H9 (cell line): ENCODE data around the gene CDS1. TPM values are rescaled to one million over a fixed set of nuclear protein-coding genes. Genes with fewer than 3 reads are reported as not detected.

Source experiments
- DNase-seq: peaks from one replicate; pipeline ENCODE4 v3.0.0-alpha.2; 2017
- H2AFZ ChIP-seq: one replicate; pipeline ENCODE4 v1.6.1; 2013; ENCODE audit warnings: mild to moderate bottlenecking, low read length, control low read depth, moderate library complexity
- H2AK5ac ChIP-seq: 2 replicates; pipeline ENCODE4 v1.6.1; 2013; ENCODE audit warnings: low read length, control low read depth, mixed read lengths; ENCODE audit not compliant: insufficient read length
- H2BK120ac ChIP-seq: one replicate; pipeline ENCODE4 v1.6.1; 2013; ENCODE audit warnings: low read depth, mild to moderate bottlenecking, low read length, control low read depth, inconsistent platforms; ENCODE audit not compliant: poor library complexity, severe bottlenecking
- H2BK12ac ChIP-seq: 2 replicates; pipeline ENCODE4 v1.6.1; 2013; ENCODE audit warnings: low read length, control low read depth, mixed read lengths, low read depth; ENCODE audit not compliant: insufficient read length
- H2BK15ac ChIP-seq: 2 replicates; pipeline ENCODE4 v1.6.1; 2013; ENCODE audit warnings: low read depth, low read length, control low read depth
- H2BK20ac ChIP-seq: one replicate; pipeline ENCODE4 v1.6.1; 2013; ENCODE audit warnings: low read depth, mild to moderate bottlenecking, low read length, control low read depth, inconsistent platforms; ENCODE audit not compliant: poor library complexity, severe bottlenecking
- H2BK5ac ChIP-seq: 2 replicates; pipeline ENCODE4 v1.6.1; 2013; ENCODE audit warnings: low read length, control low read depth, mixed read lengths; ENCODE audit not compliant: insufficient read length
- H3K14ac ChIP-seq: 2 replicates; pipeline ENCODE4 v1.6.1; 2013; ENCODE audit warnings: low read length, control low read depth; ENCODE audit not compliant: insufficient read depth
- H3K18ac ChIP-seq: 2 replicates; pipeline ENCODE4 v1.6.1; 2013; ENCODE audit warnings: low read depth, mild to moderate bottlenecking, mixed read lengths, low read length, control low read depth; ENCODE audit not compliant: insufficient read length
- H3K23ac ChIP-seq: 2 replicates; pipeline ENCODE4 v1.6.1; 2013; ENCODE audit warnings: low read length, control low read depth, mixed read lengths, low read depth; ENCODE audit not compliant: insufficient read length
- H3K23me2 ChIP-seq: 2 replicates; pipeline ENCODE4 v1.6.1; 2013; ENCODE audit warnings: low read depth, mild to moderate bottlenecking, mixed read lengths, low read length, control low read depth; ENCODE audit not compliant: insufficient read length, poor library complexity, severe bottlenecking
- H3K27ac ChIP-seq: 2 replicates; pipeline ENCODE4 v1.5.1; 2013; ENCODE audit warnings: low read length, control low read depth, mixed read lengths, low read depth; ENCODE audit not compliant: insufficient read length
- H3K27me3 ChIP-seq: 2 replicates; pipeline ENCODE4 v1.6.1; 2013; ENCODE audit warnings: low read length, control low read depth, inconsistent platforms; ENCODE audit not compliant: insufficient read depth
- H3K4ac ChIP-seq: 2 replicates; pipeline ENCODE4 v1.6.1; 2013; ENCODE audit warnings: low read depth, mild to moderate bottlenecking, control low read depth, inconsistent platforms, low read length, moderate library complexity
- H3K4me1 ChIP-seq: 2 replicates; pipeline ENCODE4 v1.6.1; 2013; ENCODE audit warnings: low read length, control low read depth, inconsistent platforms; ENCODE audit not compliant: insufficient read depth
- H3K4me2 ChIP-seq: 2 replicates; pipeline ENCODE4 v1.6.1; 2013; ENCODE audit warnings: low read length, control low read depth, mixed read lengths; ENCODE audit not compliant: insufficient read length, insufficient read depth
- H3K56ac ChIP-seq: 2 replicates; pipeline ENCODE4 v1.6.1; 2013; ENCODE audit warnings: low read depth, mild to moderate bottlenecking, mixed read lengths, low read length, control low read depth; ENCODE audit not compliant: insufficient read length
- H3K79me1 ChIP-seq: 2 replicates; pipeline ENCODE4 v1.6.1; 2013; ENCODE audit warnings: low read depth, mild to moderate bottlenecking, moderate library complexity, low read length, control low read depth, inconsistent platforms; ENCODE audit not compliant: insufficient read depth, poor library complexity, severe bottlenecking
- H3K79me2 ChIP-seq: 2 replicates; pipeline ENCODE4 v1.6.1; 2013; ENCODE audit warnings: low read length, control low read depth, inconsistent platforms; ENCODE audit not compliant: insufficient read depth
- H3K9ac ChIP-seq: 2 replicates; pipeline ENCODE4 v1.6.1; 2013; ENCODE audit warnings: low read length, control low read depth, mixed read lengths; ENCODE audit not compliant: insufficient read length; ENCODE audit errors: extremely low read depth
- H3K9me3 ChIP-seq: one replicate; pipeline ENCODE4 v1.6.1; 2013; ENCODE audit warnings: low read depth, low read length, inconsistent platforms; ENCODE audit not compliant: control insufficient read depth
- H3T11ph ChIP-seq: one replicate; pipeline ENCODE4 v1.6.1; 2013; ENCODE audit warnings: mild to moderate bottlenecking, low read length, control low read depth, inconsistent platforms
- H4K20me1 ChIP-seq: one replicate; pipeline ENCODE4 v1.6.1; 2013; ENCODE audit not compliant: control insufficient read depth, insufficient read length, insufficient read depth
- H4K5ac ChIP-seq: 2 replicates; pipeline ENCODE4 v1.6.1; 2013; ENCODE audit warnings: low read depth, mild to moderate bottlenecking, mixed read lengths, low read length, control low read depth; ENCODE audit not compliant: insufficient read length
- H4K8ac ChIP-seq: replicated peaks from 2 replicates; pipeline ENCODE4 v1.6.1; 2013; ENCODE audit warnings: low read length, control low read depth, mixed read lengths, low read depth; ENCODE audit not compliant: insufficient read length
- H4K91ac ChIP-seq: 2 replicates; pipeline ENCODE4 v1.6.1; 2013; ENCODE audit warnings: low read depth, mild to moderate bottlenecking, moderate library complexity, mixed read lengths, low read length, control low read depth; ENCODE audit not compliant: insufficient read length
- H3K27ac Mint-ChIP-seq, 3 experiments: 2 replicates in 2 of 3; 3 replicates in 1 of 3; pipeline ENCODE4 v1.8.0; 2020 to 2021; ENCODE audit warnings: mixed read lengths in 3 of 3, mild to moderate bottlenecking in 1 of 3, moderate library complexity in 1 of 3
- H3K27me3 Mint-ChIP-seq: 2 replicates; pipeline ENCODE4 v1.8.0; 2021; ENCODE audit warnings: low read depth, mild to moderate bottlenecking, moderate library complexity, mixed read lengths
- H3K36me3 Mint-ChIP-seq, 3 experiments: 2 replicates in 2 of 3; 3 replicates in 1 of 3; pipeline ENCODE4 v1.8.0; 2020 to 2021; ENCODE audit warnings: low read depth in 3 of 3, mixed read lengths in 3 of 3; ENCODE audit not compliant: insufficient read depth in 1 of 3
- H3K4me1 Mint-ChIP-seq, 2 experiments: 2 replicates each; pipeline ENCODE4 v1.8.0; 2020; ENCODE audit warnings: mixed read lengths in 2 of 2
- H3K4me3 Mint-ChIP-seq, 2 experiments: 2 replicates in 1 of 2; 3 replicates in 1 of 2; pipeline ENCODE4 v1.8.0; 2020 to 2021; ENCODE audit warnings: mild to moderate bottlenecking in 2 of 2, mixed read lengths in 2 of 2, moderate library complexity in 1 of 2
- H3K9me3 Mint-ChIP-seq, 2 experiments: 2 replicates in 1 of 2; 3 replicates in 1 of 2; pipeline ENCODE4 v1.8.0; 2020; ENCODE audit warnings: mild to moderate bottlenecking in 2 of 2, mixed read lengths in 2 of 2, moderate library complexity in 1 of 2
- WGBS: extraction: QIAGEN DNeasy Blood & Tissue Kit; methylation state at CpG from one replicate; pipeline ENCODE4 v1.1.7; 2013; ENCODE audit warnings: missing lambda C conversion rate, low lambda C conversion rate, mixed read lengths; ENCODE audit not compliant: insufficient read length; ENCODE audit errors: extremely low coverage; 5-methylcytosine and 5-hydroxymethylcytosine counted together
- total RNA-seq: library from RNA; stranded (reverse); gene quantifications from 2 replicates; pipeline ENCODE4 v1.2.1, GENCODE V29; 2021
- TF ChIP-seq, protein P1 (sequence below): fragments of 200-600 bp; sonication (generic); conservative IDR thresholded peaks from 3 replicates; pipeline ENCODE4 v1.8.0; 2021; ENCODE audit warnings: antibody characterized with exemption, mild to moderate bottlenecking

Gene CDS1
- total RNA-seq, 1 experiment from 2014 or later, result 7.5 TPM

DNA sequence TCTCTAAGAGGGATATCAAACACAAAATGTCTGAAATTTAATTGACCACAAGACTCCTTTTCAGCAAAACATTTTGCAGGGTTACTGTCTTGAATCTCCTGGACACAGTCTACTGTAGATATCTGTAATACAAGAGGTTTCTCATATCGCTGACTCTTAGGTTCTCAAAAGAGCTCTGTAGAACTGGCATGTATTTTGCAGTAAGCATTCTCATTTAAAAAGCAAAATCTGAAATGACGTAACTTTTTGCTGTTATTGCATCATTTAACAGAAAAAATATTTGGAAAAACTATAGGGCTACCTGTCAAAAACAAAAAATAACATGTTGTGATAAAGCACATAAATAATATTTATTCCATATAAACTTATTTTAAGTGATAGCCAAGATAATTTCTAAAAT, 114.2 kb downstream of the CDS1 start:
- H3K27ac ChIP-seq, result no peak overlapping the region

More for the DNA sequence above, 114.2 kb downstream of the CDS1 start:
- Histone ChIP-seq H3K4ac (no peak overlapping the region), H4K20me1 (no peaks in the 10 kb centered on the region), H3K79me1 (no peaks in the 10 kb centered on the region), H4K8ac (no peak overlapping the region), H2BK15ac (no peak overlapping the region), H3K23me2 (no peaks in the 10 kb centered on the region), H3K14ac (no peak overlapping the region), H2BK12ac (no peak overlapping the region), H3K18ac (no peak overlapping the region), H3K23ac (no peak overlapping the region), H3K9ac (no peak overlapping the region), H2AK5ac (no peak overlapping the region), H2BK5ac (no peak overlapping the region), H3T11ph (no peak overlapping the region), H3K56ac (no peak overlapping the region), H3K27me3 (no peaks in the 10 kb centered on the region; the same call in 1 of the 2 replicates), H2BK120ac (no peak overlapping the region), H4K91ac (no peak overlapping the region), H3K4me1 (no peaks in the 10 kb centered on the region), H3K4me2 (no peak overlapping the region), H2BK20ac (no peak overlapping the region), H3K79me2 (no peaks in the 10 kb centered on the region), H4K5ac (no peak overlapping the region), H3K9me3 (no peaks in the 10 kb centered on the region), H2AFZ (no peak overlapping the region)
- TF ChIP-seq, protein P1, sequence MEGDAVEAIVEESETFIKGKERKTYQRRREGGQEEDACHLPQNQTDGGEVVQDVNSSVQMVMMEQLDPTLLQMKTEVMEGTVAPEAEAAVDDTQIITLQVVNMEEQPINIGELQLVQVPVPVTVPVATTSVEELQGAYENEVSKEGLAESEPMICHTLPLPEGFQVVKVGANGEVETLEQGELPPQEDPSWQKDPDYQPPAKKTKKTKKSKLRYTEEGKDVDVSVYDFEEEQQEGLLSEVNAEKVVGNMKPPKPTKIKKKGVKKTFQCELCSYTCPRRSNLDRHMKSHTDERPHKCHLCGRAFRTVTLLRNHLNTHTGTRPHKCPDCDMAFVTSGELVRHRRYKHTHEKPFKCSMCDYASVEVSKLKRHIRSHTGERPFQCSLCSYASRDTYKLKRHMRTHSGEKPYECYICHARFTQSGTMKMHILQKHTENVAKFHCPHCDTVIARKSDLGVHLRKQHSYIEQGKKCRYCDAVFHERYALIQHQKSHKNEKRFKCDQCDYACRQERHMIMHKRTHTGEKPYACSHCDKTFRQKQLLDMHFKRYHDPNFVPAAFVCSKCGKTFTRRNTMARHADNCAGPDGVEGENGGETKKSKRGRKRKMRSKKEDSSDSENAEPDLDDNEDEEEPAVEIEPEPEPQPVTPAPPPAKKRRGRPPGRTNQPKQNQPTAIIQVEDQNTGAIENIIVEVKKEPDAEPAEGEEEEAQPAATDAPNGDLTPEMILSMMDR, result no peak
- H3K4me3 Mint-ChIP-seq, result no peak overlapping the region
- no peak overlapping the region for H3K27ac Mint-ChIP-seq
- H3K36me3 Mint-ChIP-seq, result peaks cover 17 to 80% (median 56%) of the 10 kb centered on the region in 3 experiments; a peak in 6 of 7 replicates
- H3K9me3 Mint-ChIP-seq, result no peaks in the 10 kb centered on the region
- no peaks in the 10 kb centered on the region for H3K4me1 Mint-ChIP-seq
- no peaks in the 10 kb centered on the region for H3K27me3 Mint-ChIP-seq
- no CpG with 5 or more reads among the region's 2 CpGs for WGBS
- no peak for DNase-seq
